ENCODE data around the gene CHRNG. TPM values are rescaled to one million over a fixed set of nuclear protein-coding genes. Genes with fewer than 3 reads are reported as not detected.

Gene CHRNG
- total RNA-seq, 4 donors from 2014 or later: not detected

GRCh38 chr2:232505856-232506255 is 33.6 kb upstream of the CHRNG start:
- H3K27me3 ChIP-seq: no peaks in the 10 kb centered on the region
- H3K27ac ChIP-seq: no peak overlapping the region
- H3K36me3 ChIP-seq: no peaks in the 10 kb centered on the region
- H3K4me3 ChIP-seq: no peak overlapping the region
- intact Hi-C loops (cut with DNase I; ENCODE audit: low total_unique reads): no loop called here
- no peaks in the 10 kb centered on the region for H3K9me3 ChIP-seq
- H3K4me1 ChIP-seq: peaks cover 0 to 3% of the 10 kb centered on the region in 2 donors
- TF ChIP-seq CTCF (IDR thresholded peaks at IDR 0.05) (no peak), POLR2A (IDR thresholded peaks at IDR 0.05) (no peak)
- no peak for DNase-seq

- DNase-seq: no peak
- H3K36me3 ChIP-seq: no peaks in the 10 kb centered on the region
- peaks cover 0 to 3% of the 10 kb centered on the region in 2 donors for H3K4me1 ChIP-seq
- H3K27ac ChIP-seq: no peak overlapping the region
- H3K4me3 ChIP-seq: no peak overlapping the region
- no peaks in the 10 kb centered on the region for H3K9me3 ChIP-seq
- no peaks in the 10 kb centered on the region for H3K27me3 ChIP-seq
- TF ChIP-seq POLR2A (IDR thresholded peaks at IDR 0.05): no peak
- TF ChIP-seq CTCF (IDR thresholded peaks at IDR 0.05): no peak
- intact Hi-C loops (cut with DNase I; ENCODE audit: low total_unique reads): no loop called here
These were observed 32.8 kb upstream of the CHRNG start for GRCh38 chr2:232506709-232507108.

- peaks cover 0 to 3% of the 10 kb centered on the region in 2 donors for H3K4me1 ChIP-seq
- intact Hi-C loops (cut with DNase I; ENCODE audit: low total_unique reads): no loop called here
- TF ChIP-seq CTCF (IDR thresholded peaks at IDR 0.05) (no peak), POLR2A (IDR thresholded peaks at IDR 0.05) (no peak)
These were observed 31.2 kb upstream of the CHRNG start for GRCh38 chr2:232508251-232508650.

GRCh38 chr2:232511336-232511890 is 28.1 kb upstream of the CHRNG start:
- TF ChIP-seq POLR2A (IDR thresholded peaks at IDR 0.05): no peak
- TF ChIP-seq CTCF (IDR thresholded peaks at IDR 0.05): no peak
- no peak overlapping the region for H3K4me3 ChIP-seq
- no peaks in the 10 kb centered on the region for H3K4me1 ChIP-seq
- H3K36me3 ChIP-seq: no peaks in the 10 kb centered on the region
- H3K27ac ChIP-seq: no peak overlapping the region
- H3K27me3 ChIP-seq: no peaks in the 10 kb centered on the region
- no peak for DNase-seq
- intact Hi-C loops (cut with DNase I; ENCODE audit: low total_unique reads): no loop called here
- no peaks in the 10 kb centered on the region for H3K9me3 ChIP-seq

More at GRCh38 chr2:232508251-232508650, 31.2 kb upstream of the CHRNG start:
- Histone ChIP-seq H3K27ac (no peak overlapping the region), H3K27me3 (no peaks in the 10 kb centered on the region), H3K4me3 (no peak overlapping the region), H3K36me3 (no peaks in the 10 kb centered on the region), H3K9me3 (no peaks in the 10 kb centered on the region)
- DNase-seq: no peak

- no peaks in the 10 kb centered on the region for H3K9me3 ChIP-seq
- no peaks in the 10 kb centered on the region for H3K27me3 ChIP-seq
- no peak overlapping the region for H3K4me3 ChIP-seq
- H3K36me3 ChIP-seq: no peaks in the 10 kb centered on the region
- H3K4me1 ChIP-seq: no peaks in the 10 kb centered on the region
- no peak for DNase-seq
- TF ChIP-seq CTCF (IDR thresholded peaks at IDR 0.05) (no peak), POLR2A (IDR thresholded peaks at IDR 0.05) (no peak)
- H3K27ac ChIP-seq: no peak overlapping the region
- intact Hi-C loops (cut with DNase I; ENCODE audit: low total_unique reads): no loop called here
These were observed 26.9 kb upstream of the CHRNG start for GRCh38 chr2:232512602-232513001.

Data from uterus (tissue), 4 donors.